UCSD-AML1 (cell line): ENCODE results near the gene AVL9.

Experiments
- DNase-seq: peaks from one replicate; lab custom pipeline; 2025; ENCODE audit not compliant: unreplicated experiment; lab: John Stamatoyannopoulos, UW

The AVL9 gene

DNA sequence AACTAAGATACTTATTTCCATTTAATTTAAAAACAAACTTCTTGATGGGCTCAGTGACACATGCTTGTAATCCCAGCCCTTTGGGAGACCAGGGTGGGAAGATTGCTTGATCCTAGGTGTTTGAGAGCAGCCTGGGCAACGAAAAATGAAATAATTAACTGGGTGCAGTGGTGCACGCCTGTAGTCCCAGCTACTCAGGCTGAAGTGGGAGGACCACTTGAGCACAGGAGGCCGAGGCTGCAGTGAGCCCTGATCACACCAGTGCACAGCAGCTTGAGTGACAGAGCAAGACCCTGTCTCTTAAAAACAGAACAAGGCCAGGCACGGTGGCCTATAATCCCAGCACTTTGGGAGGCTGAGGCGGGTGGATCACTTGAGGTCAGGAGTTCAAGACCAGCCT is 37.4 kb downstream of the AVL9 start:
- no peak for DNase-seq

DNA sequence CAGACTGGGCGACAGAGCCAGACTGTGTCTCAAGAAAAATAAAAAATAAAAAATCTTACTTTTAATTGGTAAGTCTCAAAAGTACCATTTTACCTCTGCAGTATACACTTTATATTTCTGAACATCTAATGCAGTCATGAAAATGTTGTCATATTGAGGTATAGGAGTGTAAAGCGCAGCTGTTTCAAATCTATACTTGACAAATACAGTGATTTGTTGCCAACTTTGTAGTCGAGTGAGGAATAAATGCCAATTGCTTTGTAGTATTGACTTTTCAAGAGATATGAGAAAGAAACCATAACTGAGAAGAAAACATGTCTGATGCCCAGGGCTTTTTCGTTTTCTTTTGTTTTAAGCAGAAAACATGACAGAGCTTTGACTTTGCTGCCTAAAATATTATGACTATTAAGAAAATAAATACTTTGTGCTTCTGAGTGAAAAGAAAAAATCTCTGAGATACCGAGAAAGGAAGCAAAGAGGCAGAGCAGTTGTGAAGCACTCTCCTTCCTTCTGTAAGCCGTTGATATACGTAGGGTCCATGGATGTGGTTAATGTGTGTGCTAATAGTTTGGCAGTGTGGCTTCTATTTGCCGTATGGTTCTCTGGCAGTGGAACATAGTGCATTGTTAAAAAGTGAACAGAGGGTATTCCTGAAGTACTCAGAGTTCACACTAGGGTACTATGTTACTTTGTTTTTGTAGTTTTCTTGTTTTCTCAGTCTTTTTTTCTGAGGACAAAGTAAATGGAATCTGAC is 38.2 kb downstream of the AVL9 start:
- no peak for DNase-seq

DNA sequence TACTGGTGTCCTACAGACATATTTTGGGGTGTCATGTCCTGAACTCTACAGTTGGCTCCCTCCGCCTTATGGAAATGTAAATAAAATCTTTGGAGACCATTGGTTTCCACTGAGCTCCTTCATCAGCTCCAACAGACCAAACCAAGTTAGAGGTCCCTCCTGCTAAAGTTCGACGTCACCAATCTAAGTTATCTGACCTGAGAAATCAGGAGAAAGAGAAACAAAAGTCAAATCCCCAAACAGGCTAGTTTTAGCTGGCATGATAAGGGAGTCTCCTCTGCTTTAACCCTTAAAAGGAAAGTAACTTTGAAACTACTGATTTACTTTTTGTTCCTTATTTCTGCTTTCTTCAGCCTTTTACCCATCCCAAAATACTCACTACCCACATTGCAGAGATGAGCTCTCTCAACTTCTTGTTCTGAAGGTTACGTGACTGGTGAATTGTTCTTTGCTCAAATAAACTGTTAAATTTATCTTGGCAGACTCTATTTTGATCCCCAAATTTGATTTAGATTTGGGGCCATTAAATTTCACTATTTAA is 39.9 kb downstream of the AVL9 start:
- no peak for DNase-seq

DNA sequence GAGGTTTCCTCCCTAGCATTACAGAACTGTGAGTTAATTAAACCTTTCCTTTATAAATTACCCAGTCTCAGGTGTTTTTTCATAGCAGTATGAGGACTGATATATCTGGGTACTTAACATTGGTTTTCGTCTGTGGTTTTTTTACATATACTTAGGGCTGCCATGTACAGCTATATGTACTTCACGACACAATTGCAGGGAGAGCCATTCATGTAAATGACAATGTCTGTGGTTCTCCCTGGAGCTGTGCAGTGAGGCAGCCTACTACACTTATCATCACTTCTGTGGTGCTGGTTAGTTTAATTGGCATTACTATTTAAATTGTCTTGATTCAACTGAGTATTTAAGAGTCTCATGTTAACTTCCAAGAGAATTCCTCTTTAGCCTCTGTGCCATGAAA is 40.7 kb downstream of the AVL9 start:
- no peak for DNase-seq

DNA sequence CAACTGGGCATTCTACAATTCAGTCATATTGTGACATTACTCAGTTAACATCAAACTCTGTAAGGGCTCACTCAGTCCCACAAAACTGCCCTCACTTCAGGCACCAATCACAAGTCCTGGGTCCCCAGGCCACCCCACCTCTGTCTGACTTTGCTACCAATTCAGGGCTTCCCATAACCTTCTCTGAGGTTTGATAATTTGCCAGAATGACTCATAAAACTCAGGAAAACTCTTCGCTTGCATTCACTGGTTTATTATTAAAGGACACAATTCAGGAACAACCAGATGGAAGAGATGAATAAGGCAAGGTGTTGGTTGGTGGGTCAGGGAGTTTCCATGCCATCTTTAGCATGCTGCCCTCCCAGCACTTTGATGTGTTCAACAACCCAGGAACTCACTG is 41.3 kb downstream of the AVL9 start:
- DNase-seq, result no peak

DNA sequence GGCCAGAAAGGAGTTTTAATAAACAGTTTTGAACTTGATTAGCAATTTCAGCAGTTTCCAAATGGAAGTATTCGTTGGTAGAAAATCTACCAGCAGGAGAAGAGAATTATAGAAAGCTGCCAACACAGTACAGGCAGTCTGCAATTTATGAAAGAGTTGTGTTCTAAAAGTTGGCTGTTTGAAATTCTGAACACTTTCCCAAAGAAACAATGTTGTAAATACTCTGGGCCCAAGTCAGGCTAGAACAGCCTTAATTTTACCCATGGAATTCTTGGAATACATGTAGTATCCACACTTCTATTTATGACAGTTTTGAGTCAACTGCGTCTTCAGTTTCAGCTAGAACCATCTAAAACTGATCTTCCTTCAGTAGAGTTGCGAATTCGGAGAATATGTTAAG is 42.5 kb downstream of the AVL9 start:
- DNase-seq, result no peak

DNA sequence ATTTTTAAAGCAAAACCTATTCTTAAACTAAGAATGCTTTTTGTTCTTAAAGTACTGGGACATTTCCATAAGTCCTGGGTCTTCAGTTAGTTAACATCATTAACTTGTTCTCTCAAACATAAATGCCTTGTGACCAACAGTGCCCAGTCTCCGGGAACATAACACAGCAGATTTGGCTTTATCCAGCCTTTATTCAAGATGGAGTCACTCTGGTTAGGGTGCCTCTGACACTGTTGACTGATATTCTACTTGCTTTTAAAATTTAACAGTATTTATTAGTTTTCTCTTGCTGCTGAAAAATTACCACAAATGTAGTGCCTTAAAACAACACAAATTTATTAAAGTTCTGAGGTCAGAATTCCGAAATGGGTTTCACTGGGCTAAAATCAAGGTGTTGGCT is 44.1 kb downstream of the AVL9 start:
- no peak for DNase-seq

DNA sequence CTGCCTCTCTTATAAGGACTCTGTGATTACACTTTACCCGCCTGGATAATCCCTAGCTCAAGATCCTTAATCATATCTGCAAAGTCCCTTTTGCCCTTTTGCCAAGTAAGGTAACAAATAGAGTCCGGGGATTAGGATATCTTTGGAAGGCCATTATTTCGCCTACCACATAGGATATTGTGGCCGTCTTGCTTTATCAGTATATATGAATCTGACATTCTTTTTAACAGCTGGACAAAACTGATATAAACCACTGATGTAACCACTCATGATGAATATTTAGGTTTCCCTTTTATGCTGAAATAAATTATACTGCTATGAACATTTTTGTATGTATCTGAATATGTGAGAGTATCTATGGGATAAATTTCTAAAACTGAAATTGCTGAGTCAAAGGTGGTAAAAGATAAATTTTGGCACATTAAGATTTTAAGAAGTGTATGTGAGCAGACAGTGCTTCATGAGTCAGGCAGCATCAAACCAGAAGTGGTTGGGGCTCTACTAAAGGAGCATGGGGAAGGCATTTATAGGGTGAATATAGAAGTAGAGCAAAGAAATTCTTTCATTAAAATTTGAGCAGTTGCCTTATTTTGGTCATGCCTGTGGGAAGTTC is 44.7 kb downstream of the AVL9 start:
- DNase-seq, result no peak

DNA sequence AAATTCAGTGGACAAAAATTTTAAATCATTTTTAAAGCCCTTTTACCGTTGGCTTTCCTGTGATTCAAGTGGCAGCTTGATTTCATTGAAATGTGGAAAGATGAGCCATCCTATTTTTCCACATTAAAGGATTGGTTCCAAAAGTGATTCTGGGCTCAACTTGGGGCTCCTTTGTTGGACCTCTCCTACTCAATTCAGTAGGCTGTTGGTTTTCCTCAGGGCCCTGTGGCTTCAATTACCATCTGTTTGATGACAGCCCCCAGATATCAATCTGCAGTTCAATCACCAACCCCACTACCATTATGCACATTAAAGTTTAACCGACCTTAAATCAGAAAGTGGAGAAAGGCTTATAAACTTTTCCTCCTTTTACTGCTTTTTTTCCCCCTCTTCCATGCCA is 47.3 kb downstream of the AVL9 start:
- no peak for DNase-seq

DNA sequence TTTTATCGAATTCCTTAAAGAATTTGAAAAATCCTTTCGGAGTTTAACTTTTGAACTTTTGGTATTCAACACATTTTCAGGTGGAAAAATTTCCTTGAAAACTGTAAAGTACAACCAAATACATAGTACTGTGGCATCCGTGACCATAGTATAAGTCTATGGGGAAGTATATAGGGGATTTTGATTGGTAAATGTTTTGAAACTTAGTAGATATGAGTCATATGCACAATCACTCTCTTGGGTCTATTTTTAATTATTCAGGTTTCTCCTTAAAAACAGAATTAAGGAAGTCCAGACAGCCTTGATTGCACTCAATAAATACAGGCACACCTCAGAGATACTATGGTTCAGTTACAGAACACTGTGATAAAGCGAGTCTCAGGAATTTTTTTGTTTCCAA is 64.2 kb downstream of the AVL9 start:
- DNase-seq, result no peak

DNA sequence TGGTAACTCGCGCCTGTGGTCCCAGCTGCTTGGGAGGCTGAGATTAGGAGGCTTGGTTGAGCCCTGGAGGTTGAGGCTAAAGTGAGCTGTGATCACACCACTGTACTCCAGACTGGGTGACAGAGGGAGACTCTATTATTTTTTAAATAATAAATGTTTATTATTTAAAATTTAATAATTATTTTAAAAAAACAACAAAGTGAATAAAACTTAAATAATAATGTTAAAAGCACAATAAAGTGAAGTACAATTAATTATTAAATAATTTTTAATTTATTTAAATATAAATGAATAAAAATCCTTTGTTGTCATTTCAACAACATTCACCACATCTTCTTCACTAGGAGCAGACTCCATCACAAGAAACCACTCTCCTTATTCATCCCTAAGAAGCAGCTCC is 64.8 kb downstream of the AVL9 start:
- no peak for DNase-seq

DNA sequence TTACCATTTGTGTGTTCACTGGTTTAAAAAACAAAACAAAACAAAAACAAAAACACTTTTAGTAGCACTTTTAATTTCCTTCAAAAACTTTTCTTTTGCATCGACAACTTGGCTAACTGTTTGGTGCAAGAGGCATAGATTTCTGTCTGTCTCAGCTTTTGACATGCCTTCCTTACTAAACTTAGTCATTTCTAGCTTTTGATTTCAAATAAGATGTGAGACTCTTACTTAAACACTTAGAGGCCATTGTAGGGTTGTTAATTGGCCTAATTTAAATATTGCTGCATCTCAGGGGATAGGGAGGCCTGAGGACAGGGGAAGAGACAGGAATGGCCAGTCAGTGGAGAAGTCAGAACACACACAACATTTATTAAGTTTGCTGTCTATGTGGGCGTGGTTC is 66.3 kb downstream of the AVL9 start:
- no peak for DNase-seq

DNA sequence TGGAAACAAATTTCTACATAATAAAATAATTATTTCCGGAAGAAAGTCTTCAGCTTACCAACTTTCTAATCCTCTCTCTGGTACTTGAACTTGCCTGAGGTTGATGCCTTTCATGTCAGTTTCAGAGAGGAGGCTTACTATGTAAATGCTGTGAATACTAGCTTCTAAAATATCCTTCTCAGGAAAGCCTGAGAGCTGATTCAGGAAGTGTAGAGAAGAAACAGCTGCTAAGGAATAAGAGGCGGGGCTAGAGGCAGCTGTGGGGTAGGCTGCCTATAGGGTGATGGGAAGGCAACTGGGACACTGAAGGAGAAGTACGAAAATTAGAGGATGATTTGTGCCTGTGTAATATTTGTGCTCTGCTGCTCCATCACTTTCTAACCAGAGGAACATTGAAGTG is 69.3 kb downstream of the AVL9 start:
- no peak for DNase-seq

DNA sequence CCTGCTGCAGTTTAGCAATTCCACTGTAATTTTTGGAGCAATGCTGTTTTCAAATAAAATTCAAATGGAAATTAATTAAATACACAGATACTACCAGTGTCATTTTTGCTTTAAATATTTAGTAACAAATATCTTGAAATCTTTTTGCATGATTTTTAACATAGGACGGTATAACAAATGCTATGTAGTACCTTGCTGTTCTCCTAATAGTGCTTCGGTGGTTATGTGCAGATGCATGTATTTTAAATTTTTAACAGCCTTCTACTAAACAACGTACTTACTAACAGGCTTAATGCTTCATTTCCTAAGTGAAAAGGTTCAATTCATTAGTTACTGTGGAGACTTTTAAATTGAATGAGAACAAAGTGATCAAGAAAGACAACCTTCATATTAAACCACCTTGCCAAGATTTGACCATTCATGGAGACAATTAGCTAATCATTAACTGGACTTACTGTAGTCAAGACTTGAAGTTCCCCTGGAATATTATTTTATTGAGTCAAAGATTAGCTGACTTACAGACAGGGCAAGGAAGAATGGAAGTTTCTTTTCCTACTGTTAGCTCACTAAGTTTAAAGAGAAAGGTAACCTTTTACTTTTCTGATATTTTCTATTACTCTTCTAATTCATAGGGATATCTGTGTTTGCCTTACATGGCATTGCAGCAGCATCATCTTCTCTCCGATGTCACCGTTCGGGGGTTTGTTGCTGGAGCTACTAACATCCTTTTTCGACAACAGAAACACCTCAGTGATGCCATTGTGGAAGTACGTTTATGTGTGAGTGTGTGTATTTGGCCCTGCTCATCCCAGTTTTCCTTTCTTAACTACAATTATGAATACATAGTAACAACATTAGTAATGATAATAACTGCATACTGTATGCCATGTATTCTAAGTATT is 74.3 kb downstream of the AVL9 start:
- DNase-seq, result no peak

DNA sequence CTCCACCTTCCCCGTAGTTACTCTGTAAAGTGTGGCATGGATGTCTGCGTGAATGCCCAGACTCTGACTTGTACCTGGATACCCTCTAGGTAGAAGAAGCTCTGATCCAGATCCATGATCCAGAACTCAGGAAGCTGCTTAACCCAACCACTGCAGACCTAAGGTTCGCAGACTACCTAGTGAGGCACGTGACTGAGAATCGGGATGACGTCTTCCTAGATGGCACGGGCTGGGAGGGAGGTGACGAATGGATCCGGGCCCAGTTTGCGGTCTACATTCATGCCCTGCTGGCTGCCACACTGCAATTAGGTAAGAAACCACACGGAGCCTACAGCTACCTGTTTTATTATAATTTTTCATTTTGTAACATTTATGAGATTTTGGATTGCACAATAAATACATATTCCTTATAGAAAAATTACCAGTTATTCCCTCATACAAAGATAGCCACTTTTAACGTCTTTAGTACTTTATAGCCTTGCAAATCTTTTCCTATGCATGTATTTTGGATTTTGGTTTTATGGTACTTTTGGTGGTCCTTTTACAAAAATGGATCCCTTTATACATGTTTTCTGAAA is 77.9 kb downstream of the AVL9 start:
- no peak for DNase-seq

DNA sequence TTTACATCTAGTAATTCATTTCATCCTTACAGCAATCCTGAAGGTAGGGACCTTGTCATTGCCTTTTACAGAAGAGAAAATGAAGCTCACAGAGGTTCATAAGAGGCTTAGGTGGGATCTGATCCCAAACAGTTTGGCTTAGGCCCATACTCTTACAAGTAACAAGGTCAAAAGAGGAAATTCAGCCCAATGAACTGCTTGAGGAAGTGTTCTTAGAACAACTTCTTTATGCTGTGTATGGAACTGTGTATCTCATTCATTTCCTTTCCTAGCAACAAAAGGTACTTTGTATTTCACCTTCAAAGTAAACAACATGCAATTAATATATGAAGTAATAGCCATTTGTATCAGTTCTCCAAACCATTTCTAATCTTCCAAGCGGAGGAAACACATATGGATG is 79.3 kb downstream of the AVL9 start:
- no peak for DNase-seq

DNA sequence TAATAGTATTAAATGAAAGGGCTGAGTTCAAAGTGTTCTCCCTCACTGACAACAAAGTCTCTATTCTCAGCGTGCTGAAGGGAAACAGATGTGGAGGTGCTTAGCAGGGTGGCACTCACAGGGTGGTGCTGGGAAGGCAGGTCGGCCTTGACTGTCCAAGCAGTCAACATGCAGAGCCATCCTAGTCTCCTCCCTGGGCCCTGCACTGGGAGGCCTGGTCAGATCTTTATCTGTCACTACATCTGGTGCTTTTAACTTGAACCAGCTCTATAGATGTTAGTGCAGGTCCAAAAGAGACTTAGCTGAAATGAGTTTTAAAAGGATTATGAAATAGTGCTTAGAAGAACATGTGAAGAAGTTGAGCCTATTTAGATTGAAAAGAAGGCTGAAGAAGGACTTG is 82.1 kb downstream of the AVL9 start:
- no peak for DNase-seq

DNA sequence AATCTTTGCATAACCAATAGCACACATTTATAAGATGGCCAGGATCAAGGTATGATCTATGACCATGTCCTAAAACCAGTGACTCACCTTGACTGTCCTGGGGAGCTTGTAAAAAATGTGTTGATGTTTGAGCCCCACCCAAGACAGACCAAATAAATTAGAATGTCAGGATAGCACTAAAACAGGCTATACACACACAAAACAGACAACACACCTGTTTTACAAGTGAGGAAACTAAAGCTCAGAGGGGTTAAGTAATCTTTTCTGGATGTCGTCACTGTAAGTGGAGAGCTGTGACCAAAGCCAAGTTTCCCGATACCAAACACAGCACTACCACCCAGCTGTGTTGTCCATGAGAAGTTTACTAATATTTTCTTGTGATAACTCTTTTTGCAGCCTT is 84.5 kb downstream of the AVL9 start:
- no peak for DNase-seq

DNA sequence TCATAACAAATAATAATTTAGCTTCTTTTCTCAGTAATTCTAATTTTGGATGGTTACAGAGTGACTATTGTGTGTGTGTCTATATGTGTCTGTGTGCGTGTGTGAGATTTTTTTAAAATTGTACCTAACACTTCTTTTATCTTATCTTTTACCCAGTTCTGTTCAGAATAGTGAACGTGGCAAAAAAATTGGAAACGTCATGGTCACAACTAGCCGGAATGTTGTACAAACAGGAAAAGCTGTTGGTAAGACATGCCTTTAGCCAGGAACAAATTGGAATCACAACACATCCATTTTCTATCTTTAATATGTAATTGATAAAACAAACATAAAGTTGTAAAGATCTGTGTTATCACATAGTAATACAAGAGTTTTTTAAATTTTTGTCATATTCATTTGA is 85.4 kb downstream of the AVL9 start:
- DNase-seq, result no peak

DNA sequence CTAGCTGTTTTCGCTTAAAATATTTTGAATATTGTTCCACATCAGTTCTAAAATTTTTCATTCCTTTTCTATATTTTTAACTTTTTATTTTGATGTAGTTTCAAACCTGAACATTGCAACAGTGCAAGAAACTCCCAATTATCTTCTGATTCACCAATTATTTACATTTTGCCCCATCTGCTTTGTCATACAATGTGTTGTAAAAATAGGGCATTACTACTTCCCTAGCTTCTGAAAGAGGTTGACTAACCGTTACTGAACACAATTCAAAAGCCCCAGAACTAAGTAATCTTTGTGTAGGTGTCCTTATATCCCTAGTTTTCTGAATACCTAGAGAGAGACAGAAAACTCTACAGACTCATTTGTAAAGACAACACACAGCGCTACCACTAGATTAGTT is 86.7 kb downstream of the AVL9 start:
- no peak for DNase-seq

DNA sequence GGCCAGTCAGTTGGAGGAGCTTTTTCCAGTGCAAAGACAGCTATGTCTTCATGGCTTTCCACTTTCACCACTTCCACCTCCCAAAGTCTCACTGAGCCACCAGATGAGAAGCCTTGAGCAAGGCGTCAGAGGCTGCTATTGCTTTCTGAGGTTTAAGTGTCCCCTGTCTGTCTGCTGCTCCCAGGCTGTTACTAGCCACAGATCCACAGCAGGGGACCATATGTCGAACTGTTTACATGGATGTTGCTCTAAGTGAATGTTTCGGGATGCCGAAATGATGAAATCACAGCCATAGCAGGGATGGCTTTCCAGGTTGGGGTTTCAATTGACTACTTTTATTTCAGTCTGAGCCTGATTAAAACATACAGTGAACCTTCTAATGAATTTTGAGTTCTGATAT is 88.5 kb downstream of the AVL9 start:
- DNase-seq, result no peak
